ENCODE measurements around the gene JOSD2.
"Not testable (repeated sequence)": the region's sequence is repeated elsewhere in the genome, so short reads cannot be mapped to it uniquely, and the experiment has no call there.

JOSD2 gene

GRCh38 chr19:50478901-50479715 lies 31.9 kb downstream of the JOSD2 start:
- DNase-seq (ENCODE audit: low read depth in 2 of 2): no peak

DNA sequence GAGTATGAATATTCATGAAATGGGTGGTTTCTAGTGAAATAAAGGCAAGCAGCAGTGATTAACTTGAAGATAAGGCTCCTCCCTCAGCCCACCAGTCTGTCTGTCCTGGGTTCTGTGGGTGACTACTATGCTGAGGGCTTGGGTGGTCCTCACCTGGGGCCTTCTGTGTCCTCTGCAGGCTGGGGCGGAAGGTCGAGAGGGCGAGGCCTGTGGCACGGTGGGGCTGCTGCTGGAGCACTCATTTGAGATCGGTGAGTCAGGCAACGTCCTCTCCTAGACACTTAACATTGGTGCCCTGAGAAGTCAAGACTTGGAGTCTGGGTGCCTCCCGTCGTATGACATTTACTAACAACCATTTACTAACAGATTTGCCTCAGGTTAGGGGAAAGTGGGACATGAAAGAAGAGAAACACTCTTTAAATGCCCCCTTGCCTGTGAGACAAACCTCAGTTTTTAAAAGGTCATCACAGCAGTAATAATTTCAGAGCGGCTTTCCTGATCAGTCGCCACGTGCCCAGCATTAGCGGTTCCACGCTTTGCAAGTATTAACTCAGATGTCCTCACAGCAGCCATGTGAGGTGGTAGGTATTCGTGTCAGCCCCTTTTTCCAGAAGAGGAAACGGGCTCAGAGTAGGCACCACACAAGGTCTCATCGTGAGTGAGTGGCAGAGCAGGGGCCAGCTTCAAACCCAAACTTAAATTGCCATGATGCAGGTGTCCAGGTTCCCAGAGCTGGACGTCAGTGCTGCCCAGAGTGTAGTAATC lies 33.1 kb downstream of the JOSD2 start:
- DNase-seq (ENCODE audit: low read depth in 2 of 2): no peak

GRCh38 chr19:50476907-50477238 lies 34.1 kb downstream of the JOSD2 start:
- DNase-seq (ENCODE audit: low read depth in 2 of 2): no peak

DNA sequence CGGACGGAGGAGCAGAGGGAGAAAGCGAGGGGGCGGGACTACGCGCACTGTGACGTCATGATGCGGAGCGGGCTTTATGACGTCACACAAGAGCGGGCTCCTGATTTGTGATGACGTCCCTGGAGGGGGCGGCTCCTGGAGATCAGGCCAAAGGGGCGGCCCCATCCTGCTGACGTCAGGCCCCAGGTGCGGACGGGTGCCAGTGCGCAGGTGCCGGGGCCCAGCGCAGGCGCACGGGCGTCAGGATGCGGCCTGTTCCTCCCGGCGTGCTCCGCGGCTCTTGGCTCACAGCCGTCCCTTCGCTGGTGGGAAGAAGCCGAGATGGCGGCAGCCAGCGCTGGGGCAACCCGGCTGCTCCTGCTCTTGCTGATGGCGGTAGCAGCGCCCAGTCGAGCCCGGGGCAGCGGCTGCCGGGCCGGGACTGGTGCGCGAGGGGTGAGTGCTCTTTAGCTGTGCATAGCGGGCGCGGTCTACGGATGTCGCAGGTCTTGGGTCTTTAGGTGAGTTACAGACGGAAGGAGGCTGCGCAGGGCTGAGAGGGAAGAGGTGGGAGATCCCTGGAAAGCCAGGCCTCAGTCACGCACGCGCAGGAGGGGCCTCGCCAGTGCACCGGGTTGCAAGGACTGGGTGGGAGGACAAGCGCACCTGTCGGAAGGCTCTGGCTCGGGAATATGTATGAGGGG lies 34.6 kb downstream of the JOSD2 start, which contains the start of the genes EMC10 and GARIN5A:
Gene EMC10, plus strand, starts transcription at position 284 of the 683 bp plus-strand sequence. Its CDS starts 38 bp downstream, at position 322.
Gene GARIN5A, minus strand, starts transcription at position 625 of the 683 bp plus-strand sequence. Its CDS starts 460 bp downstream, at position 165.
- peak; percentile 89 to 90 for DNase-seq (ENCODE audit: low read depth in 2 of 2)

DNA sequence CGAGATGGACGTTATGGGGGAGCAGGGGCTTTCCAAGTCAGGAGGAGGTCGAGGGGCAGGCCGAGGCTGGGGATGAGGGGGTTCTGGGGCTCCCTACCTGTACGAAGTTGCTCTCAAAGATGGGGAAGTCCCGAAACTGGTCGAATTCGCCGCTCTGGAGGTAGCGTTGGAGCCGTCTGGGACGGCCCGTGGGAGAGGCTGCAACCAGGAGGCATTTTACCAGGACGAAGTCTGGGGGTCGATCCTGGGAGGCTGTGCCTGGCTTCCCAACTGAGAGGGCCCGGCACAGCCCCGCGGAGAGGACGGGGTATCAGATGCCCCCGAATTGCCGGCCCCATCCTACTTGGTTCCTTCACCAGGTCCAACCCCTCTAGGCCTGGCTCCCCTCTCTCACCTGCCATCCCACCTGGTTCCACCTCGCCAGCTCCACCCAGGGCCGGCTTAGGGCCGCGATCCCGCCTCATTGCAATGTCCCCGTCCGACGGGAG lies 35.2 kb downstream of the JOSD2 start:
- DNase-seq (ENCODE audit: low read depth in 2 of 2): no peak

GRCh38 chr19:50475101-50475568 lies 35.9 kb downstream of the JOSD2 start:
- no peak for DNase-seq (ENCODE audit: low read depth in 2 of 2)

- DNase-seq (ENCODE audit: low read depth in 2 of 2): not testable (repeated sequence)
Measured at GRCh38 chr19:50473336-50473735, 37.7 kb downstream of the JOSD2 start.

DNA sequence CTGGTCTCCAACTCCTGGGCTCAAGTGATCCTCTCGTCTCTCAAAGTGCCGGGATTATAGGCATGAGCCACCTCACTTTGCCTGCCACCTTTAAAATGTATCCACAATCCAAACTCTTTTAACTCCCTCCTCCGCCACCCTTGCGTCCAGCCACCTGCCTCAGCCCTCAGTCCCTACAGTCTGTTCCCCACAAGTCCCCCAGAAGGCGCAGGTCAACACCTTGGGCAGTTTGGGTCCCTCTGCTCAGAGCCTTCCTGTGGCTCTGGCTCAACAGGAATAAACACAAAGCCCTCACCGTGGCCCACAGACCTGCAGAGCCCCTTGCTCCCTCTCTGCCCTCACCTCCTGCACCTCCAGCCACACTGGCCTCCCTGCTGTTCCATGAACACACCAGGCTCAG lies 42.2 kb downstream of the JOSD2 start:
- DNase-seq (ENCODE audit: low read depth in 2 of 2): no peak

GRCh38 chr19:50467566-50467965 lies 43.4 kb downstream of the JOSD2 start:
- DNase-seq (ENCODE audit: low read depth in 2 of 2): no peak

DNA sequence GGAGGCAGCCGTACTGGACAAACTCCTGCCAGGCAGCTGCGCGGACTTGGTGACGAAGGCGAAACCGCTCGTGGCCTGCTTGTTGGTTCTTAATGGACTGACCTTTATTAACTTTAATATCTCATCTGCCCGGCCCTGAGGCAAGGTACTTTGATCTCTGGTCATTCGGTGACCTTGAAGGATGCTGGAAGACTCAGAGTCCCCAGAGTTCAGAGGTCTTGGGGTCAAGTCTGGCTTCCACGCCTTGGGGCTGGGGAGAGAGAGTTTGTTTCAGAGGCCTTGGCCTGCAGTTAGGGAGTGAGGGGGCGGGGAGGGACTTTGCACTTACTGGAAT lies 44.3 kb downstream of the JOSD2 start:
- no peak for DNase-seq (ENCODE audit: low read depth in 2 of 2)

DNA sequence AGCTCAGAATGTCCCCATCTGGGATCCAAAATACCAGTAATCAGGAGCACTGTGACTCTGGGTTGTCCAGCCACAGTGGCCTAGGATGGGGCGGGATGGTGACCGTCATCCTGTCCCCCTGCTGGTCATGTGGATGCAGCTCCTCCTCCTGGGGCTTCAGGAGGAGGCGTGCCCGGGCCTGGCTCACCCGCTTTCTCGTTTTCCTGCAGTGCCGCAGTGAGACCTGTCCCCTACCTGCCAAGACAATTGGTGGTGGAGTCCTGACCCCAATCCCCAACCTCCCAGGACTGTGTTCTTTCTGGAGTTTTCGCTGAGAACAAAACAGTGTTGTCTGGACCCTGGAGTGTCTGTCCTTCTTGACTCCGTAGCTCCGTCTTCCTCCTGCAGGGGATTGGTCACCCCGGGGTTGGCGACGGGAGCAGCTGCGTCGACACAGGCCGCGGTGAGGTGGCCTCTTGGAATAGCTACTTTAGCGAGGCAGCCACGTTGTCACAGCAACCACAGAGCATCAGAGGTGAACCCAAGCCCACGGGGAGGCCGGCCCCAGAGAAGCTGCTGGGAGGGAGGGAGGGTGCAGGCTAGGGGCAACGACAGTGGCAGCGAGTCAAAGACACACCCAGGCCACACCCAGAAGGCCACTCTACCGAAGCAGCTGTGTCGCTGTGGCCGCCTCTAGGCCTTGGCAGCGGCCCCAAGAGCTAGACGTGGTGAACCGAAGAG lies 44.8 kb downstream of the JOSD2 start:
- no peak for DNase-seq (ENCODE audit: low read depth in 2 of 2)

DNA sequence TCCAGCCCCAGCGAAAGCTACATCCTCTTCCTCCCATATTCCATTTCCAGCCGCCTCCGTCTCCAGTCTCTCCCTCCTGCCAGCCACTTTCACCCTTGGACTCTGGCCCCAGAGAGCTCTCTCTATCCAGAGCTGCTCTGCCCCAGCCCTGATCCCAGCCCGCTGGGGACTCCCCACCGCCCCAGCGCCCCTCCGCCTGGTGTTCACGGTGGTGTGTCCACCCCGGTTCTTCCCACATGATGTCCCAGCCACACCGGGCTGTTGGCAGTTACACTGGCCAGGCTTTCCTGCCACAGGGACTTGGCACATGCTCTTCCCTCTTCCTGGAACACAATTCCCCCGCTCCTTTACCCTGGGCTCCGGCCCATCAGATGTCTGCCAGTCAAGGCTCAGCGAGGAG lies 46.0 kb downstream of the JOSD2 start:
- DNase-seq (ENCODE audit: low read depth in 2 of 2): no peak

GRCh38 chr19:50464348-50464747 lies 46.6 kb downstream of the JOSD2 start:
- DNase-seq (ENCODE audit: low read depth in 2 of 2): no peak

GRCh38 chr19:50462970-50463369 lies 48.0 kb downstream of the JOSD2 start:
- DNase-seq (ENCODE audit: low read depth in 2 of 2): no peak

DNA sequence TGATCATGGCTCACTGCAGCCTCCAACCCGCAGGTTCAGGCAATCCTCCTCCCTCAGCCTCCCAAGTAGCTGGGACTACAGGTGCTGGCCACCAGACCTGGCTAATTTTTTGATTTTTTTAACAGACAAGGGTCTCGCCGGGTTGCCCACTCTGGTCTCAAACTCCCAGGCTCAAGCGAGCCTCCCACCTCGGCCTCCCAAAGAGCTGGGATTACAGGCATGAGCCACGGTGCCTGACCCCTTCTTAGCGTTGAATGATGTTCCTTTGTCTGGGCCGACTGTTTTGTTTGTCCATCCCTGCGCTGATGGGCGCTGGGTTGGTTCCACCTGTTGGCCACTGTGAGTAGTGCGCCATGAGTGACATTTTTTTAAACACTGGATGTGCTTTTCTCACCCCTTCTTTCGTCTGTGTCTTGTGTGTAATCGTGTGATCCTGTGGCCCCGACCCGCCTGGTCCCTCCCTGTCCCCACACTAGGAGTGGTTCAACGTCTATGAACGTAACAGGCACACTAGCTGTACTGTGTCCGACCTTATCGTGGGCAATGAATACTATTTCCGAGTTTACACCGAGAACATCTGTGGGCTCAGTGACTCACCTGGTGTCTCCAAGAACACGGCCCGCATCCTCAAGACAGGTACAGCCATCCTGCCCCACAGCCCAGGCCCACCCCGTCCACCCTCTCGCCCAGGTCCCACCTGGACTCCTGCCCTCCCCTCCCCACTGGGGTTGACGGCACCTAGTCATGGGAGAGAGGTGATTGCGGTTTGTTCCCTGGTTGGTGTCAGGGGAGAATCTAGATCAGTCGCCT lies 49.7 kb downstream of the JOSD2 start:
- peak; percentile 24 to 52 for DNase-seq (ENCODE audit: low read depth in 2 of 2)

DNA sequence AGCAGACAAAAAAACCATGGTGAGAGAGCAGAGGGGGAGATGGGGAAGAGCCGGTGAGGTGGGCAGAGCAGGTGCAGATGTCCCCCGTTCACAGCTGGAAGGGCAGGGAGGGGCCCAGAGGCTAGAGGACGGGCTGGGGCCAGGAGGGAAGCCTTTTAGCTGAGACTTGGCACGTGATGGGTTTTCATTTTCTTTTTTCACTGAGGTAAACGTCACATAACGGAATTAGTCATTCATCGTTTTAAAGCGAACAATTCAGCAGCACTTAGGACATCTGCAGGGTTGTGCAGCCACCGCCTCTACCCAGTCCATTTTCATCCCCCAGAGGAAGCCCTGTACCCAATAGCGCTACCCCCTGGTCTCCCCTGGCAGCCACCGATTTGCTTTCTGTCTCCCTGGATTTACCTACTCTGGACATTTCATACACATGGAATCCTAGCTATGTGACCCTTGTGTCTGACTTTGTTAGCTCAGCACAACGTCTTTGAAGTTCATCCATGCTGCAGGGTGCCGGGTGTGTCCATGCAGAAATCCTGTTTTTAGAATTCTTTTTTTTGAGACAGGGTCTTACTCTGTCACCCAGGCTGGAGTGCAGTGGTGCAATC lies 50.7 kb downstream of the JOSD2 start:
- no peak for DNase-seq (ENCODE audit: low read depth in 2 of 2)

GRCh38 chr19:50459638-50460037 lies 51.4 kb downstream of the JOSD2 start:
- DNase-seq (ENCODE audit: low read depth in 2 of 2): no peak

DNA sequence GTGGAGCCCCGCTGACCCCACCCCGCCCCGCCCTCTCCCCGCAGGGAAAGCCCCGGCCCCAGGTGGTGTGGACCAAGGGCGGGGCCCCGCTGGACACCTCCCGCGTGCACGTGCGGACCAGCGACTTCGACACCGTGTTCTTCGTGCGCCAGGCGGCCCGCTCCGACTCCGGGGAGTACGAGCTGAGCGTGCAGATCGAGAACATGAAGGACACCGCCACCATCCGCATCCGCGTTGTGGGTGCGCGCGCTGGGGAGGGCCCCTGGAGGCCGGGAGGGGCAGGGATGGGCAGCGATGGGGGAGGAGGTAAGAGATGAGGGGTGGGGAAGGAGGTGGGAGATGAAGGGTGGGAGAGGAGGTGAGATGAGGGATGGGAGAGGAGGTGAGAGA lies 51.9 kb downstream of the JOSD2 start:
- no peak for DNase-seq (ENCODE audit: low read depth in 2 of 2)

GRCh38 chr19:50458396-50459066 lies 52.5 kb downstream of the JOSD2 start:
- DNase-seq (ENCODE audit: low read depth in 2 of 2): no peak

DNA sequence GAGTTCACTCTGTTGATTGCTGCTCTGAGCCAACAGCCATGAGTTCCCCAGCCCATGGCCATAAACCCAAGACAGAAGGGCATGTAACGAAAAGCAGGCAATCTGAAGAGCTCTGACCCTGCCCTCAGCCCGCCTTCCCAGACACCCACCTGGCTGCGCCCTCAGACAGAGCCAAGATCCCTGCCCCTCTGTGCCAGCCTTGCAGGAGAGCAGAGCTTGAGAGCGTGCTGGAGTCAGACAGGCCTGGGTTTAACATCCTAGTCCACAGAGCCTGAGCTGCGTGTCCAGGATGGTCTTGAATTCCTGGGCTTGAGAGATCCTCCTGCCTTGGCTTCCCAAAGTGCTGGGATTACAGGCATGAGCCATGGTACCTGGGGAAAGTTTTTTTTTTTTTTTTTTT lies 53.7 kb downstream of the JOSD2 start:
- DNase-seq (ENCODE audit: low read depth in 2 of 2): no peak
